TTC549 (cell line): ENCODE results near the gene CHMP3.
"Not testable (repeated sequence)": the region's sequence is repeated elsewhere in the genome, so short reads cannot be mapped to it uniquely, and the experiment has no call there.

Experiments
- FAIRE-seq: peaks from 2 replicates; lab custom pipeline; 2012; peaks lifted over from hg19 to GRCh38; lab: Jason Lieb, UNC

The CHMP3 gene

GRCh38 chr2:86507600-86507999, 55.6 kb downstream of the CHMP3 start:
- FAIRE-seq = no peak

- FAIRE-seq = no peak
Observed at GRCh38 chr2:86500325-86501083, 62.7 kb downstream of the CHMP3 start.

DNA sequence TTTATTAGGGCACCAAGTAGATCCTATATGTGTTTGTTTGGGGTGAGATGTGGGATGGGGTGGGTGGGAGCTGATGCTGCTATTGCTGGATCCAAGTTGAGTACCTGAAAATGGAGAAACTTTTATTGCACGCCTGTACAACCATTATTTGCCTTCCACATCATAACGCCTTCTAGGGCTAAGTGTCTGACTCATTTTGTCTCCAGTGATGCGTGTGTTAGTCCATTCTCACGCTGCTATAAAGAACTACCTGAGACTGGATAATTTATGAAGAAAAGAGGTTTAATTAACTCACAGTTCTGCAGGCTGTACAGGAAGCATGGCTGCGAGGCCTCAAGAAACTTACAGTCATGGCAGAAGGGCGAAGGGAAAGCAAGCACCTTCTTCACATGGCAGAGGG, 63.9 kb downstream of the CHMP3 start:
- no peak for FAIRE-seq

GRCh38 chr2:86498468-86499260, 64.6 kb downstream of the CHMP3 start:
- FAIRE-seq = no peak

GRCh38 chr2:86496391-86496790, 66.9 kb downstream of the CHMP3 start:
- FAIRE-seq = not testable (repeated sequence)

DNA sequence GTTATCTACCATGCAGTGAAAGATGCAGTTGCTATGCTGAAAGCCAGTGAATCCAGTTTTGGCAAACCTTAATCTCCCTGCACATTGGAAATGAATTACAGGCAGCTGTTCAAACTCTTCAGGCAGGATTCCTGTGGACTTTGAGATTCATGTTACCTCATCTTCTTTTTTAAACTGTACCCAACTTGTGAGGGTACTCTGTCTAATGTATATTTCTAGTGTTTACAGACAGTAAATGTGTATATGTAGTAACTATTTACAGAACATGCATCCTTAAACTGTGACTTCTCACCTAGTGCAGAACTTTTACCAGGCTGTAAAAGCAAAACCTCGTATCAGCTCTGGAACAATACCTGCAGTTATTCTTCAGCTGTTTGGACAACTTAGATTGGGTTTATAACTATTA, 71.2 kb downstream of the CHMP3 start:
- FAIRE-seq = no peak

DNA sequence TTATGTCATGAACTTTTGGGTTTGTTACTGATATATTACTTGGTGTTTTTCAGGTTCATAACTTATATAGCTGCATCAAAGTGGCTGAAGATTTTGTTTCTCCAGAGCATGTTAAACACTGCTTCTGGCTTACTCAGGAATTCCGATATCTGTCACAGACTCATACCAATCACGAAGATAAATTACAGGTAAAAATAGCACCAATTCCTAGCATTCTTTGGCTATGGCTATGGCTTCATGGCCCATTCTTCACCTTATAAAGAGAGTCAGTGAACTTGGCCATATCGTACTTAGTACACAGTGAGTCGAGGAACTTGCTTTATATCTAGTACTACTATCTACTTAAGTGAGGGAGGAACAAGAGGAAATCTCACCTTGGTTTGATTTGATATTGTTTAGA, 72.2 kb downstream of the CHMP3 start:
- FAIRE-seq = no peak

DNA sequence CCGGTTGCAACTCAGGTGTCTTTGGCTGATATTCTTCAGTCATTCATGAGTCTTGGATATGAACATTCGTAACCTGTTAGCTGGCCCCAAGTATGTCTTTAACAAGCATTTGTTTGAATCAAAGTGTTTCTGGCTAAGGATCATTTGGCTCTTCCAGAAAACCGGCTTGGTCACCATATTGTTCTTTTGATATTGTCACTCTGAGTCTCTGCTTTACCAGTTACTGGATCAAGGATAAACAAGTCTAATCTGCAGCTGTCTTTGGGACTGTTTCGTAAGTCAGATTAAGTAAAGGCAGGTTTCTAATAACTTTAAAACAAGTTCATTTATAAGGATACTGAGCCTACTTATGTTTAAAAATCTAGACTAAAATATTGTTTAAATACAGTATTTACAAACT, 73.0 kb downstream of the CHMP3 start:
- no peak for FAIRE-seq

GRCh38 chr2:86489542-86489941, 73.7 kb downstream of the CHMP3 start:
- no peak for FAIRE-seq

DNA sequence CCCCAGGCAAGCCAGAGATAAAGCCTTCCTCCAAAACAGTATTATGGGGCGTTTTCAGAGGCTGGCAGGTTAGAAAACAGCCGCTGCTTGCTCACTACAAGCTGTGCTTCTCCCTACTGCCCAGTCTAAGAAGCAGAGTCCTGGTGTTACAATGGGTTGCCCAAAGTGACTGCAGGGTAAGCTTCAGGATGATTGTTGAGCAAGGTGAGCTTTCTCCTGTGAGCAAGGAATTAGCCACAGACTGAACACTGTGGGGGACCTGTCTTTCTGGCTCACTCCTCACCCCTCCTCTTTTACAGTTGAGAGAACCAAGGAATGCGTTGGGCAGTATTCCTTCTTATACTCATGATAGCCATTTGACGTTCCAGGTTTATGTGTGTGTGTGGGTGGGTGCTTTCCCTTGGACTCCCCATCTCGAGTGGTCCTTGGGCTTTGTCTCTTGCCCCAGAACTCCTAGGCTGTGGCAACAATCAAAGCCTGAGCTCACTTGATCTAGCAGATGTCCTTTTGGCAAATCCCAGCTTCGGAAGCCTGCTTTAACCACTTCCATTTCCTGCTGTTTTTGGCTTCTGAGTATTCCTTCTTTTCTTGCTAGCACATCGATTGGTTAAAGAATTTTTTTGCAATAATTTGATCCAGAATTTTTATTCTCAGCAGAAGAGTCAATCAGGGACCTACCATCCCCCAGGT, 74.5 kb downstream of the CHMP3 start:
- FAIRE-seq = no peak

GRCh38 chr2:86487062-86487461, 76.2 kb downstream of the CHMP3 start:
- no peak for FAIRE-seq

DNA sequence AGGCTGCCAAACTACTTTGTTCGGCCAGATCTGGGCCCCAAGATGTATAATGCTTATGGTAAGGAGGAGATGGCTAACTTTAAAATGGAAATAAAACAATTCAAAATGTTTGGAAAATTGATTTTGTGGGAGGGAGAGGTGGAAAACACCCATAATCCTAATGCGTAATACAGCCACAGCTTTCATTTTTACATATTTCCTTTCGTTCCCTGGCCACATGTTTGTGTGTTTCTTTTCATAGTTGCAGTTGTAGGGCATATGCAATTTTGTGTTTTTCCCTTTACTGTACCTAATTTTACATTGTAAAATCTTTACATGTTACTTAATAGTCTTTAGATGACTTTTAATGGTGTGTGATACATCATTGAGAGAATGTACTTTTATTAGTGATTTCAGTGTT, 77.4 kb downstream of the CHMP3 start:
- no peak for FAIRE-seq

DNA sequence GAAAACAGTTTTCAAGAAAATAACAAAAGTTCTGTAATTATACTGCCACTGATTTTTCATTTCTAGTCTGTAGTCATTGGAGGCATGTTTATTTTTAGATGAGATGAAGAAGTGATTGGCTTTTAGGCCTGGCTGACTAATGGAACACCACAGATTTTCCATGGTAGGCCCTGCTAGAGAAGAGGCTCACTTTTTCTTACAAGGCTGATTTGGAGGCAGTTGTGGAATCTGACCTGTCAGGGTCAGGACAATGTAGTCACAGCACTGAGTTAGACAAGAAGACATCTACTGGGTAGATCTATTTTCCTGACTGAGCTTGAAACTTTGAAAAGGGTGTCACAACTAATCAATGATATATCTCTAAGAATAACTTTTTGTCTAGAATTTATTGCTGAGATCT, 78.1 kb downstream of the CHMP3 start:
- no peak for FAIRE-seq

GRCh38 chr2:86484385-86484784, 78.9 kb downstream of the CHMP3 start:
- no peak for FAIRE-seq

DNA sequence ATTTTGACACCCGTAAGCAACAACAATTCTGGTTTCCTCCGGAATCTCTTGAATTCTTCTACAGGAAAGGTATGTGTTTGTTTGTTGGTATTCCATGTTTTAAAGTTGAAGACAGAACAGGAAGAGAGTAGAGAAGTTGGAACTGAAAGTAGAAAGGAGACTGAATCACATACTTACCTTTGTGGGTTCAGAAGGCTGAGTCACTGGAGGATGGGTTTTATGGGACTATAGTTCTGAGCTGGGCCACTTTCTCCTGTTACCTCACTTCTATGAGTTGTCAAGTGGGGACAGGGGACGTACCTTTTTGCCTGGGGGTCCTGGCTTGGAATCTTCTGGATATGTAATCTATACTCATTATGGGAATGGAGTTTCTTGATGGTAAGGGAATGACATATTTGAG, 81.2 kb downstream of the CHMP3 start:
- FAIRE-seq = no peak

GRCh38 chr2:86480105-86480504, 83.1 kb downstream of the CHMP3 start:
- FAIRE-seq = no peak

GRCh38 chr2:86477349-86477748, 85.9 kb downstream of the CHMP3 start:
- FAIRE-seq = no peak

DNA sequence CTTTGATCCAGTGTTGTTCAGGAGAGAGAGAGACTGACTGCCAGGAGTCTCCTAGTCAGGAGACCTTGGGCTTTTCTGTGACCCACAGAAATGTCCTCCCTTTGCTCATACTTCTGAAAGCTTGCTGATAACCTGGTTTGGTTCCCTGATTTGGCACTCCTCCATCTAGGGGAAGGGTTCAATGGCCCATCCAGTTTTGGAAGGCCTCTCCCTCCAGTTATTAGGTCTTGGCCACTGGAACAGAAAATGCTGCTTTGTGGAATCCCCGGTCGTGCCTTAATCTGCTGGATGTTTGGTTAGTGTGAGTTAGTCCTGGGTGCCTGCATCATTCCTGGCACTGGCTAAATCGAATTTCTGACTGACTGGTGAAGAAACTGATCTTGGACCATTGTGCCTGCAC, 86.3 kb downstream of the CHMP3 start:
- FAIRE-seq = no peak

- FAIRE-seq = no peak
Observed at GRCh38 chr2:86476092-86476491, 87.2 kb downstream of the CHMP3 start.

GRCh38 chr2:86471637-86472036, 91.6 kb downstream of the CHMP3 start:
- no peak for FAIRE-seq

GRCh38 chr2:86470890-86471289, 92.4 kb downstream of the CHMP3 start:
- no peak for FAIRE-seq

DNA sequence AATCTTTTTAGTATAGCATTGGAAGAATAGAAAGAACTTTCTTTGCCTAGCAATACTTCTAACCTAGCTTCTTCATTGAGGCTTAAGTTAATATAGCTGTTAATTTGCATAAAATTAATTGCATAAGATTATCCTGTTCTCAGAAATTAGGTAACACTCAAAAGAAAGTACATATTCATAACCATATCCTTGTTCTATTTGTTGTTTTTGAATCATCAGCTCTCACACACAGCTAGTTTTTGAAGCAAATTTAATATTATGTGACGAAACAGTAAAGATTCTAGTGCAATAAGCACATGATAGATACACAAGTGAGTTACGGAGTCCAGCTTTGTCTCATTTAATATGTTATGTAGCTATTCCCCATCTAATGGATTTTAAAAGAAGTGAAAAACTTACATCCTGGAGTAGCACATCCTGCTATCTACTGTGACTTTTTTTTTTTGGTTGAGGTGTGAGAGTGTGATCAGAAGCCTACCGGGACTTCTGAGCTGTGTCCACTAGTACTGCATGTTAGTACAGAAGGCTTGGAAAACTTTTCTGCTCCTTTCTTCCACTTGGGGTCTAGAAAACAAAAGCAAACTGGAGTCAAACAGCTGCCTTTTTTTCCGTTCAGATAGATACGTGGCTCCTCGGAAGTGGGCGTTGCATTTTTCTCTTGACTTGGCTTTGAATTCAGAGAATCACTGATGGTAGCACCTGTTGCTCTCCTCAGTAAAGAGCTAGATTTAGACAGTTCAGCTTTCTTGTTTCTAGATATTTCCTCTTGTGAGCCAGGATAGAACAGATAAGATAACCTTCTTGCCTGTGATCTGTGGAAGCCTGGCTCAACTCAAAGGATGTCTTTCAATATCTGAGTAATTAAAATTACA, 94.8 kb downstream of the CHMP3 start:
- no peak for FAIRE-seq
